Esophagus muscularis mucosa (tissue), 4 donors: ENCODE results near the gene NME2. TPM values are rescaled to one million over a fixed set of nuclear protein-coding genes. Genes with fewer than 3 reads are reported as not detected.
A peak's percentile ranks its signal among the peaks of the same experiment; 100 is the strongest.

ENCODE experiments used
- DNase-seq: peaks from one replicate; pipeline ENCODE4 v3.0.0-alpha.2; 2017; ENCODE audit errors: extremely low spot score
- H3K27ac ChIP-seq, 4 donors: fragments of 200-600 bp; sonication (generic); replicated peaks in 1 of 4; 1 replicate in 3 of 4; 2 replicates in 1 of 4; pipeline ENCODE4 v1.5.1; 2016 to 2019; ENCODE audit warnings: mild to moderate bottlenecking in 1 of 4
- H3K27me3 ChIP-seq, 4 donors: fragments of 200-600 bp; sonication (generic); one replicate each; pipeline versions ENCODE4 v1.5.1 to v1.6.0; 2016 to 2019
- H3K36me3 ChIP-seq, 4 donors: fragments of 200-600 bp; sonication (generic); one replicate each; pipeline ENCODE4 v1.5.1; 2016 to 2019
- H3K4me1 ChIP-seq, 4 donors: fragments of 200-600 bp; sonication (generic); one replicate each; pipeline ENCODE4 v1.5.1; 2016 to 2019
- H3K4me3 ChIP-seq, 4 donors: fragments of 200-600 bp; sonication (generic); 1 replicate in 2 of 4; 2 replicates in 2 of 4; pipeline ENCODE4 v1.5.1; 2016 to 2019; ENCODE audit warnings: mild to moderate bottlenecking in 4 of 4, moderate library complexity in 1 of 4
- H3K9me3 ChIP-seq, 4 donors: fragments of 200-600 bp; sonication (generic); 1 replicate in 3 of 4; 2 replicates in 1 of 4; pipeline ENCODE4 v1.5.1; 2016 to 2019
- CTCF ChIP-seq, 3 experiments: fragments of 200-600 bp in 2 of 3; fragments of 450-650 bp in 1 of 3; sonication (generic) in 2 of 3; IDR thresholded peaks; one replicate each; pipeline ENCODE4 v1.5.1; 2017 to 2019; ENCODE audit warnings: antibody characterized with exemption in 3 of 3, mild to moderate bottlenecking in 2 of 3, moderate library complexity in 1 of 3
- EP300 ChIP-seq: sonication (generic); formaldehyde crosslinking; IDR thresholded peaks from one replicate; pipeline ENCODE4 v1.6.1; 2017; ENCODE audit warnings: antibody characterized with exemption
- POLR2A ChIP-seq: fragments of 450-650 bp; IDR thresholded peaks from one replicate; pipeline ENCODE4 v1.6.1; 2017; ENCODE audit warnings: antibody characterized with exemption, moderate library complexity, mild to moderate bottlenecking, low read depth
- POLR2AphosphoS5 ChIP-seq, 2 donors: sonication (generic); formaldehyde crosslinking; IDR thresholded peaks; one replicate each; pipeline ENCODE4 v1.6.1; 2017; ENCODE audit warnings: antibody characterized with exemption in 2 of 2
- WGBS: methylation state at CpG from one replicate; pipeline ENCODE4 v1.1.5; 2018; 5-methylcytosine and 5-hydroxymethylcytosine counted together
- intact Hi-C: fragments of 100-400 bp; cut with DNase I; formaldehyde crosslinking; loops from one replicate; pipeline ENCODE4 v1.15.1; 2023
- total RNA-seq, 4 donors: library from RNA; depleted of rRNA; stranded (reverse); fragments of >200 nt; gene quantifications; one replicate each; pipeline versions ENCODE4 v1.1.0 to v1.2.1, GENCODE V29; 2016

NME2 gene
- total RNA-seq, 4 donors from 2014 or later: 245 to 554 (median 350) TPM

- Histone ChIP-seq H3K4me3 (no peak overlapping the region), H3K36me3 (no peaks in the 10 kb centered on the region), H3K27me3 (no peaks in the 10 kb centered on the region), H3K9me3 (no peaks in the 10 kb centered on the region), H3K27ac (peak overlapping the region; percentile 5 to 49 (median 37)), H3K4me1 (peaks cover 8 to 19% (median 15%) of the 10 kb centered on the region in 4 donors)
- intact Hi-C loops: no loop called here
- TF ChIP-seq POLR2AphosphoS5 (IDR thresholded peaks at IDR 0.05): no peak
- no peak for TF ChIP-seq POLR2A
- no peak for TF ChIP-seq CTCF (IDR thresholded peaks at IDR 0.05)
- no peak for TF ChIP-seq EP300
- no peak for DNase-seq
These were observed 33.3 kb upstream of the NME2 start for GRCh38 chr17:51132964-51133319.

GRCh38 chr17:51133365-51133764 is 32.8 kb upstream of the NME2 start:
- peaks cover 7 to 17% (median 12%) of the 10 kb centered on the region in 4 donors for H3K4me1 ChIP-seq
- intact Hi-C loops: no loop called here
- 53% methylated on average over 2 of the region's 2 CpGs for WGBS
- peak overlapping the region; percentile 5 to 49 (median 37) for H3K27ac ChIP-seq
- no peaks in the 10 kb centered on the region for H3K9me3 ChIP-seq
- H3K27me3 ChIP-seq: no peaks in the 10 kb centered on the region
- DNase-seq: no peak
- no peaks in the 10 kb centered on the region for H3K36me3 ChIP-seq
- TF ChIP-seq CTCF (IDR thresholded peaks at IDR 0.05): no peak
- TF ChIP-seq EP300: no peak
- no peak for TF ChIP-seq POLR2A
- TF ChIP-seq POLR2AphosphoS5 (IDR thresholded peaks at IDR 0.05): no peak
- H3K4me3 ChIP-seq: no peak overlapping the region

GRCh38 chr17:51135956-51136355 is 30.3 kb upstream of the NME2 start:
- Histone ChIP-seq H3K27ac (no peak overlapping the region), H3K9me3 (no peaks in the 10 kb centered on the region), H3K27me3 (no peaks in the 10 kb centered on the region), H3K4me3 (no peak overlapping the region), H3K36me3 (no peaks in the 10 kb centered on the region), H3K4me1 (peaks cover 7 to 17% (median 12%) of the 10 kb centered on the region in 4 donors)
- TF ChIP-seq POLR2AphosphoS5 (IDR thresholded peaks at IDR 0.05): no peak
- no peak for TF ChIP-seq POLR2A
- no peak for TF ChIP-seq CTCF (IDR thresholded peaks at IDR 0.05)
- no peak for TF ChIP-seq EP300
- DNase-seq: no peak
- intact Hi-C loops: no loop called here
- WGBS: 91% methylated on average over 3 of the region's 3 CpGs

GRCh38 chr17:51142597-51142996 is 23.6 kb upstream of the NME2 start:
- no peak for DNase-seq
- intact Hi-C loops: no loop called here
- no peak overlapping the region for H3K4me3 ChIP-seq
- H3K27me3 ChIP-seq: no peaks in the 10 kb centered on the region
- no peaks in the 10 kb centered on the region for H3K9me3 ChIP-seq
- H3K4me1 ChIP-seq: no peaks in the 10 kb centered on the region
- H3K27ac ChIP-seq: no peak overlapping the region
- WGBS: 90% methylated on average over 2 of the region's 2 CpGs
- H3K36me3 ChIP-seq: no peaks in the 10 kb centered on the region
- TF ChIP-seq POLR2AphosphoS5 (IDR thresholded peaks at IDR 0.05) (no peak), EP300 (no peak), CTCF (IDR thresholded peaks at IDR 0.05) (no peak)

GRCh38 chr17:51144266-51145022 is 21.8 kb upstream of the NME2 start:
- no peak for DNase-seq
- Histone ChIP-seq H3K27me3 (no peaks in the 10 kb centered on the region), H3K27ac (no peak overlapping the region), H3K9me3 (no peaks in the 10 kb centered on the region), H3K36me3 (no peaks in the 10 kb centered on the region), H3K4me1 (no peaks in the 10 kb centered on the region), H3K4me3 (no peak overlapping the region)
- WGBS: 69% methylated on average over 6 of the region's 6 CpGs
- intact Hi-C loops: no loop called here
- TF ChIP-seq CTCF (IDR thresholded peaks at IDR 0.05) (no peak), POLR2A (no peak), EP300 (no peak), POLR2AphosphoS5 (IDR thresholded peaks at IDR 0.05) (no peak)
